ENCODE results near the gene PLPPR1.

The PLPPR1 gene

DNA sequence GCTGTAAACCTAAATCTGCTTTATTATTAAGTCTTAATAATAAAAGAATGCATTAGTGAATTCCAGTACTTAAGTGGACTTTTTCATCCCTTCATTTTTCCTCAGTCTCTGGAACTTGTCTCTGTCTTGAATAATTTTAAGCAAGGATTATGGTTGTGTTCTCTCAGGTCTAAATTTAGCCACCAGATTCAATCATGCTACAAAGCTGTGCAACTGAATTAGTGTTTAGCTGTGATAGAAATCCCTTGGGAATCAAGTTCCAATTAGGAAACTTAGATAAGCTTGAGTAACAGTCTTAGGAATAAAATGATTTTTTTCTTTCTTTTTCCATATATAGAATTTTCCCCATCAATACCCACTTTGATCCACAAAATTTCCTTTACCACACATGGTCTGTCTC is 104.3 kb downstream of the PLPPR1 start:
- Histone ChIP-seq H3K9ac (ENCODE audit: low read length in 5 of 5) (no peak overlapping the region), H3K27me3 (ENCODE audit: control insufficient read depth in 5 of 5, insufficient read depth in 4 of 5, low read length in 5 of 5) (peaks cover 0 to 6% (median 0%) of the 10 kb centered on the region in 5 donors), H3K4me1 (ENCODE audit: control insufficient read depth in 5 of 5, insufficient read depth in 5 of 5, low read length in 5 of 5) (no peaks in the 10 kb centered on the region), H3K27ac (ENCODE audit: low read depth, low read length) (no peak overlapping the region), H3K9me3 (ENCODE audit: control insufficient read depth in 5 of 5, low read length in 5 of 5) (no peaks in the 10 kb centered on the region), H3K4me3 (ENCODE audit: low read depth in 1 of 5, low read length in 5 of 5) (no peak overlapping the region), H3K36me3 (ENCODE audit: control insufficient read depth in 5 of 5, insufficient read depth in 5 of 5, low read length in 5 of 5) (no peaks in the 10 kb centered on the region)

GRCh38 chr9:101138509-101138908 is 110.0 kb downstream of the PLPPR1 start:
- Histone ChIP-seq H3K9ac (ENCODE audit: low read length in 5 of 5) (no peak overlapping the region), H3K27ac (ENCODE audit: low read depth, low read length) (no peak overlapping the region), H3K9me3 (ENCODE audit: control insufficient read depth in 5 of 5, low read length in 5 of 5) (no peaks in the 10 kb centered on the region), H3K27me3 (ENCODE audit: control insufficient read depth in 5 of 5, insufficient read depth in 4 of 5, low read length in 5 of 5) (peaks cover 0 to 6% (median 0%) of the 10 kb centered on the region in 5 donors), H3K36me3 (ENCODE audit: control insufficient read depth in 5 of 5, insufficient read depth in 5 of 5, low read length in 5 of 5) (no peaks in the 10 kb centered on the region), H3K4me1 (ENCODE audit: control insufficient read depth in 5 of 5, insufficient read depth in 5 of 5, low read length in 5 of 5) (no peaks in the 10 kb centered on the region), H3K4me3 (ENCODE audit: low read depth in 1 of 5, low read length in 5 of 5) (no peak overlapping the region)

GRCh38 chr9:101139082-101139481 is 110.6 kb downstream of the PLPPR1 start:
- no peaks in the 10 kb centered on the region for H3K36me3 ChIP-seq (ENCODE audit: control insufficient read depth in 5 of 5, insufficient read depth in 5 of 5, low read length in 5 of 5)
- H3K9me3 ChIP-seq (ENCODE audit: control insufficient read depth in 5 of 5, low read length in 5 of 5): no peaks in the 10 kb centered on the region

GRCh38 chr9:101140764-101141163 is 112.2 kb downstream of the PLPPR1 start:
- Histone ChIP-seq H3K9ac (ENCODE audit: low read length in 5 of 5) (no peak overlapping the region), H3K36me3 (ENCODE audit: control insufficient read depth in 5 of 5, insufficient read depth in 5 of 5, low read length in 5 of 5) (no peaks in the 10 kb centered on the region), H3K9me3 (ENCODE audit: control insufficient read depth in 5 of 5, low read length in 5 of 5) (no peaks in the 10 kb centered on the region), H3K27me3 (ENCODE audit: control insufficient read depth in 5 of 5, insufficient read depth in 4 of 5, low read length in 5 of 5) (peaks cover 0 to 6% (median 0%) of the 10 kb centered on the region in 5 donors), H3K4me3 (ENCODE audit: low read depth in 1 of 5, low read length in 5 of 5) (no peak overlapping the region), H3K27ac (ENCODE audit: low read depth, low read length) (no peak overlapping the region), H3K4me1 (ENCODE audit: control insufficient read depth in 5 of 5, insufficient read depth in 5 of 5, low read length in 5 of 5) (no peaks in the 10 kb centered on the region)

More at GRCh38 chr9:101139082-101139481, 110.6 kb downstream of the PLPPR1 start:
- Histone ChIP-seq H3K4me1 (ENCODE audit: control insufficient read depth in 5 of 5, insufficient read depth in 5 of 5, low read length in 5 of 5) (no peaks in the 10 kb centered on the region), H3K27me3 (ENCODE audit: control insufficient read depth in 5 of 5, insufficient read depth in 4 of 5, low read length in 5 of 5) (peaks cover 0 to 6% (median 0%) of the 10 kb centered on the region in 5 donors), H3K4me3 (ENCODE audit: low read depth in 1 of 5, low read length in 5 of 5) (no peak overlapping the region), H3K9ac (ENCODE audit: low read length in 5 of 5) (no peak overlapping the region), H3K27ac (ENCODE audit: low read depth, low read length) (no peak overlapping the region)

DNA sequence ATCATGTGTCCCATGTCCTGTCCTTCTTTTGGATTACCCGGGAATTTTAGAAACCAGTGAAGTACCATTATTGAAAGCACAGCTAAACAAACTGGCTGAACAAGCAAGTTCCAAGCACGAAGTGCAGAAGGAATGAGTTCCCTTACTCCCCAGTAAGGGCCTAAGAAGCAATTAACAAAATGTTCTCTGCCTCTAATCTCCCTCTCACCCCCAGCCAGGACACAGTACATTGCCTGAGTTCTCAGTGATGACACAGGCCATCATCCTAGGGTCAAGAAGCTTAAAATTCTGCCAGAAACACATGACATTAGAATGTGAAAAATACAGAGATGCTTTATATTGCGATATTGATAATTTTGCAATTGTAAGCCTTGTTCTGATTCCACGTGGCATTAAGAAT is 118.0 kb downstream of the PLPPR1 start:
- H3K27ac ChIP-seq (ENCODE audit: low read depth, low read length): no peak overlapping the region

DNA sequence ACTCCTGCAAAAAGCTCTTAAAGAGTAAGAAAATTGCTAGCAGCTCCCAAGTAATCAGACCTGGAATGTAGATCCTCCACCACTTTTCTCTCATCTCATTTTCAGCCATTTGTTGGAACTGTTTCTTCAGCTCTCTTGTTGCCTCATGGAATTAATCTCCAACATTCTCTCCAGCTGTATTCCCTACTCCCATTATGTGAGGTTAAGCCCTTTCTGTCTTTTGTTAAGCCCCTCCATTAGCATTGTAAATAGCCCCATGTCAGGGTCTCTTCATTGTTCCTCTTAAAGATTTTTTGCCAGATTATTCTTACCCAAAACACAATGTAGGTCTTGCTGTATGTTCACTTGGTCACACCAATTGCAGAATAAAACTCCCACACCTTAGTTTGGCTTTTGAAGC is 119.8 kb downstream of the PLPPR1 start:
- Histone ChIP-seq H3K27me3 (ENCODE audit: control insufficient read depth in 5 of 5, insufficient read depth in 4 of 5, low read length in 5 of 5) (no peaks in the 10 kb centered on the region), H3K36me3 (ENCODE audit: control insufficient read depth in 5 of 5, insufficient read depth in 5 of 5, low read length in 5 of 5) (no peaks in the 10 kb centered on the region), H3K4me1 (ENCODE audit: control insufficient read depth in 5 of 5, insufficient read depth in 5 of 5, low read length in 5 of 5) (no peaks in the 10 kb centered on the region), H3K9me3 (ENCODE audit: control insufficient read depth in 5 of 5, low read length in 5 of 5) (peaks cover 0 to 10% (median 3%) of the 10 kb centered on the region in 5 donors), H3K9ac (ENCODE audit: low read length in 5 of 5) (no peak overlapping the region), H3K27ac (ENCODE audit: low read depth, low read length) (no peak overlapping the region), H3K4me3 (ENCODE audit: low read depth in 1 of 5, low read length in 5 of 5) (no peak overlapping the region)

More for the DNA sequence above, 118.0 kb downstream of the PLPPR1 start:
- no peaks in the 10 kb centered on the region for H3K36me3 ChIP-seq (ENCODE audit: control insufficient read depth in 5 of 5, insufficient read depth in 5 of 5, low read length in 5 of 5)
- H3K4me1 ChIP-seq (ENCODE audit: control insufficient read depth in 5 of 5, insufficient read depth in 5 of 5, low read length in 5 of 5): no peaks in the 10 kb centered on the region
- no peak overlapping the region for H3K4me3 ChIP-seq (ENCODE audit: low read depth in 1 of 5, low read length in 5 of 5)
- H3K9ac ChIP-seq (ENCODE audit: low read length in 5 of 5): no peak overlapping the region
- H3K9me3 ChIP-seq (ENCODE audit: control insufficient read depth in 5 of 5, low read length in 5 of 5): peaks cover 0 to 9% (median under 1%) of the 10 kb centered on the region in 5 donors
- no peaks in the 10 kb centered on the region for H3K27me3 ChIP-seq (ENCODE audit: control insufficient read depth in 5 of 5, insufficient read depth in 4 of 5, low read length in 5 of 5)

DNA sequence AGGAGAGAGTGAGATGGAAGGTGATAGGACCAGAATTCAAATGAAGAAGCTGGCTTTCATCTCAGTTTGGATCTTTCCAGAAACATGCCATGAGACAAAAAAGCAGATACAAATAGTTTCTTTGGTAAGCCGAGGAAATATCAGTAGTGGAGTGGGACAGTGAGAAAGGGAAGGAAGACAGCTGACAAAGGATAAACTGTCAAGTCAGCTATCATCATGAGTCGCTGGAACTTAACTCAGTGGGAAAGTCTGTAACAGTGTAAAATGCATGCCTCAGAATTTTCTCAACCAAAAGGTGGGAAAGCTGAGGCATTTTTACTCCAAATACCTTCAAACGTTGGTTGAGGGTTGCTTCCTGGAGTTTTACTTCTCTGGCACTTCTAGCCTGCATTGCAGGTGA is 129.8 kb downstream of the PLPPR1 start:
- H3K9me3 ChIP-seq (ENCODE audit: control insufficient read depth in 5 of 5, low read length in 5 of 5): no peaks in the 10 kb centered on the region

DNA sequence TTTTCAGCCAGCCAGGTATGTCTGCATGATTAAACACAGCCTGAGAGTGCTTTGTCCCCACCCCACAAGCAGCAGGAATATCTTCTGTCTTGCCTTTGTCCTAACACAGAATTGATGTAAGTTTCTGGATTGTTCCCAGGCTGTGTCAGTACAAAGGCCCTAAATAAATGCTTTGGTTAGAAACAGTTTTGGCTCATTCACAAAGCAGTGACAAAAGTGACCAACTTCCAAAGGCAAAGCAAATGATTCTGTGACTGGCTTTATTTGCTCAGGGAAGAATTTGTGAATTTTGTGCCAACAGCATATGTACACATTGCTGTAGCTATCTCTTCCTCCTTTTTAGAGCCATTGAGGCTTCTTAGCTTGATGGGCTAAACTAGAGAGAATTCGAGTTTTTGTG is 133.7 kb downstream of the PLPPR1 start:
- no peaks in the 10 kb centered on the region for H3K27me3 ChIP-seq (ENCODE audit: control insufficient read depth in 5 of 5, insufficient read depth in 4 of 5, low read length in 5 of 5)
- no peak overlapping the region for H3K4me3 ChIP-seq (ENCODE audit: low read depth in 1 of 5, low read length in 5 of 5)
- no peak overlapping the region for H3K9ac ChIP-seq (ENCODE audit: low read length in 5 of 5)
- H3K4me1 ChIP-seq (ENCODE audit: control insufficient read depth in 5 of 5, insufficient read depth in 5 of 5, low read length in 5 of 5): no peaks in the 10 kb centered on the region
- no peak overlapping the region for H3K27ac ChIP-seq (ENCODE audit: low read depth, low read length)
- no peaks in the 10 kb centered on the region for H3K36me3 ChIP-seq (ENCODE audit: control insufficient read depth in 5 of 5, insufficient read depth in 5 of 5, low read length in 5 of 5)
- no peaks in the 10 kb centered on the region for H3K9me3 ChIP-seq (ENCODE audit: control insufficient read depth in 5 of 5, low read length in 5 of 5)

More for the DNA sequence above, 129.8 kb downstream of the PLPPR1 start:
- Histone ChIP-seq H3K27ac (ENCODE audit: low read depth, low read length) (no peak overlapping the region), H3K9ac (ENCODE audit: low read length in 5 of 5) (no peak overlapping the region), H3K36me3 (ENCODE audit: control insufficient read depth in 5 of 5, insufficient read depth in 5 of 5, low read length in 5 of 5) (no peaks in the 10 kb centered on the region), H3K4me3 (ENCODE audit: low read depth in 1 of 5, low read length in 5 of 5) (no peak overlapping the region), H3K27me3 (ENCODE audit: control insufficient read depth in 5 of 5, insufficient read depth in 4 of 5, low read length in 5 of 5) (no peaks in the 10 kb centered on the region), H3K4me1 (ENCODE audit: control insufficient read depth in 5 of 5, insufficient read depth in 5 of 5, low read length in 5 of 5) (no peaks in the 10 kb centered on the region)

GRCh38 chr9:101165131-101165530 is 136.6 kb downstream of the PLPPR1 start:
- Histone ChIP-seq H3K36me3 (ENCODE audit: control insufficient read depth in 5 of 5, insufficient read depth in 5 of 5, low read length in 5 of 5) (no peaks in the 10 kb centered on the region), H3K4me3 (ENCODE audit: low read depth in 1 of 5, low read length in 5 of 5) (no peak overlapping the region), H3K4me1 (ENCODE audit: control insufficient read depth in 5 of 5, insufficient read depth in 5 of 5, low read length in 5 of 5) (no peaks in the 10 kb centered on the region), H3K27me3 (ENCODE audit: control insufficient read depth in 5 of 5, insufficient read depth in 4 of 5, low read length in 5 of 5) (no peaks in the 10 kb centered on the region), H3K9me3 (ENCODE audit: control insufficient read depth in 5 of 5, low read length in 5 of 5) (no peaks in the 10 kb centered on the region), H3K9ac (ENCODE audit: low read length in 5 of 5) (no peak overlapping the region), H3K27ac (ENCODE audit: low read depth, low read length) (no peak overlapping the region)

- Histone ChIP-seq H3K9ac (ENCODE audit: low read length in 5 of 5) (no peak overlapping the region), H3K27ac (ENCODE audit: low read depth, low read length) (no peak overlapping the region), H3K36me3 (ENCODE audit: control insufficient read depth in 5 of 5, insufficient read depth in 5 of 5, low read length in 5 of 5) (no peaks in the 10 kb centered on the region), H3K27me3 (ENCODE audit: control insufficient read depth in 5 of 5, insufficient read depth in 4 of 5, low read length in 5 of 5) (no peaks in the 10 kb centered on the region), H3K4me3 (ENCODE audit: low read depth in 1 of 5, low read length in 5 of 5) (no peak overlapping the region), H3K9me3 (ENCODE audit: control insufficient read depth in 5 of 5, low read length in 5 of 5) (no peaks in the 10 kb centered on the region), H3K4me1 (ENCODE audit: control insufficient read depth in 5 of 5, insufficient read depth in 5 of 5, low read length in 5 of 5) (no peaks in the 10 kb centered on the region)
Observed at GRCh38 chr9:101167490-101168134, 139.1 kb downstream of the PLPPR1 start.

Measured in subcutaneous abdominal adipose tissue (tissue), 5 donors.